HepG2 (cell line): Measurements from ENCODE around the gene PTPRD. TPM values are rescaled to one million over a fixed set of nuclear protein-coding genes. Genes with fewer than 3 reads are reported as not detected.

Experiments used
- ATAC-seq: fragments of 200-7000 bp; cut with Tn5 transposase; 3 replicates; pipeline ENCODE4 v1.9.1; 2020; ENCODE audit warnings: mild to moderate bottlenecking, moderate library complexity
- BruUV-seq: library from RNA; stranded (reverse); fragments of 400-500 nt; replicated peaks from 2 replicates; lab custom pipeline; 2021; lab: Mats Ljungman, UMichigan
- CTCF ChIA-PET: fragments of 300-600 bp; formaldehyde crosslinking; extraction: SDS; loops from one replicate; lab custom pipeline; 2021; ENCODE audit warnings: low total read pairs, inconsistent platforms, low intra/inter-chr PET ratio; lab: Yijun Ruan, JAX
- POLR2A ChIA-PET: fragments of 350-600 bp; sonication (Branson Sonifier 250); formaldehyde crosslinking; loops from one replicate; lab custom pipeline; 2020; ENCODE audit warnings: antibody characterized with exemption, inconsistent platforms; lab: Yijun Ruan, JAX
- DNase-seq: peaks from one replicate; pipeline ENCODE4 v3.0.0-alpha.2; 2015; ENCODE audit warnings: low spot score
- FAIRE-seq: peaks from 3 replicates; lab custom pipeline; 2011; peaks lifted over from hg19 to GRCh38; lab: Jason Lieb, UNC
- H2AFZ ChIP-seq: one replicate; pipeline ENCODE4 v1.6.1; 2011; ENCODE audit warnings: low read length, inconsistent platforms
- H3K27ac ChIP-seq: fragments of 300-600 bp; 3 replicates; pipeline ENCODE4 v1.8.0; 2011; ENCODE audit warnings: mixed run types, mild to moderate bottlenecking, mixed read lengths, low read length, inconsistent platforms; ENCODE audit not compliant: insufficient read depth; ENCODE audit errors: extremely low read length
- H3K27me3 ChIP-seq, 2 experiments: fragments of 200-600 bp in 1 of 2; 2 replicates in 1 of 2; 3 replicates in 1 of 2; pipeline versions ENCODE4 v1.6.0 to v1.8.0; 2011; ENCODE audit warnings: low read length in 2 of 2, mild to moderate bottlenecking in 2 of 2, moderate library complexity in 2 of 2, inconsistent platforms in 1 of 2; ENCODE audit not compliant: insufficient read depth in 2 of 2, control insufficient read depth in 1 of 2
- H3K36me3 ChIP-seq, 2 experiments: fragments of 200-600 bp in 1 of 2; replicated peaks in 1 of 2; 2 replicates in 1 of 2; 3 replicates in 1 of 2; pipeline versions ENCODE4 v1.5.1 to v1.8.0; 2011; ENCODE audit warnings: low read length in 2 of 2, inconsistent platforms in 1 of 2; ENCODE audit not compliant: insufficient read depth in 2 of 2, control insufficient read depth in 1 of 2
- H3K4me1 ChIP-seq: 2 replicates; pipeline ENCODE4 v1.5.1; 2012; ENCODE audit warnings: low read length, inconsistent platforms; ENCODE audit not compliant: insufficient read depth
- H3K4me2 ChIP-seq: 2 replicates; pipeline ENCODE4 v1.6.0; 2011; ENCODE audit warnings: low read depth, low read length, inconsistent platforms
- H3K4me3 ChIP-seq, 3 experiments: fragments of 200-600 bp in 1 of 3; sonication (generic), shearing (Covaris generic) in 1 of 3; replicated peaks in 1 of 3; 2 replicates each; pipeline ENCODE4 v1.5.1; 2011 to 2016; ENCODE audit warnings: low read length in 3 of 3, inconsistent platforms in 2 of 3, low read depth in 2 of 3, mild to moderate bottlenecking in 2 of 3, control low read depth in 1 of 3, mixed read lengths in 1 of 3; ENCODE audit not compliant: insufficient read depth in 1 of 3
- H3K79me2 ChIP-seq: one replicate; pipeline ENCODE4 v1.6.1; 2011; ENCODE audit warnings: low read length, inconsistent platforms; ENCODE audit not compliant: insufficient read depth
- H3K9ac ChIP-seq: 2 replicates; pipeline ENCODE4 v1.6.0; 2011; ENCODE audit warnings: mild to moderate bottlenecking, low read depth, low read length, inconsistent platforms; ENCODE audit not compliant: insufficient read depth
- H3K9me3 ChIP-seq: 2 replicates; pipeline ENCODE4 v1.5.1; 2012; ENCODE audit warnings: mild to moderate bottlenecking, low read length
- H4K20me1 ChIP-seq: 2 replicates; pipeline ENCODE4 v1.6.0; 2011; ENCODE audit warnings: inconsistent platforms, mild to moderate bottlenecking, low read length, moderate library complexity; ENCODE audit not compliant: insufficient read depth
- CTCF ChIP-seq: sonication (generic); formaldehyde crosslinking; IDR thresholded peaks from 2 replicates; pipeline ENCODE4 v1.5.0; 2020; ENCODE audit warnings: mild to moderate bottlenecking, missing genetic modification reagents, moderate library complexity
- DNMT1 ChIP-seq: sonication (generic); formaldehyde crosslinking; IDR thresholded peaks from 2 replicates; pipeline ENCODE4 v1.5.1; 2020; ENCODE audit warnings: mild to moderate bottlenecking, missing genetic modification reagents
- GATA4 ChIP-seq: sonication (generic); IDR thresholded peaks from 2 replicates; pipeline ENCODE4 v1.6.1; 2016; ENCODE audit warnings: antibody characterized with exemption, low read depth, borderline replicate concordance
- KDM3A ChIP-seq: IDR thresholded peaks from 2 replicates; pipeline ENCODE4 v1.6.1; 2018; ENCODE audit warnings: low read depth, missing compliant biosample characterization
- KDM5B ChIP-seq: sonication (generic); formaldehyde crosslinking; IDR thresholded peaks from 2 replicates; pipeline ENCODE4 v1.4.0; 2020; ENCODE audit warnings: missing genetic modification reagents, mild to moderate bottlenecking, borderline replicate concordance
- SMC3 ChIP-seq: IDR thresholded peaks from 2 replicates; pipeline ENCODE4 v1.6.1; 2011; ENCODE audit warnings: low read length, improper control_type of control experiment
- TEF ChIP-seq: sonication (generic); formaldehyde crosslinking; IDR thresholded peaks from 2 replicates; pipeline ENCODE4 v1.5.0; 2020; ENCODE audit warnings: missing genetic modification reagents
- ZNF335 ChIP-seq: sonication (generic); formaldehyde crosslinking; IDR thresholded peaks from 2 replicates; pipeline ENCODE4 v1.4.0; 2020; ENCODE audit warnings: missing genetic modification reagents
- WGBS: methylation state at CpG from one replicate; pipeline ENCODE4 v1.1.6; 2017; ENCODE audit warnings: low lambda C conversion rate; 5-methylcytosine and 5-hydroxymethylcytosine counted together
- in situ Hi-C: cut with HindIII; loops from 2 replicates; pipeline ENCODE4 v1.10.0; 2017; ENCODE audit warnings: low pct_unique_long_range_greater_than_20kb; ENCODE audit not compliant: extremely low pct_ligation_motif_present
- intact Hi-C: fragments of 100-400 bp; cut with micrococcal nuclease; formaldehyde crosslinking; loops from one replicate; pipeline ENCODE4 v1.10.0; 2022; ENCODE audit not compliant: unreplicated experiment
- polyA plus RNA-seq, 8 experiments: library from polyadenylated mRNA; depleted of rRNA in 3 of 8; stranded (reverse) in 7 of 8; unstranded in 1 of 8; fragments of >200 nt; fragmentation: Illumina TruSeq in 4 of 8; extraction: Trizol in 4 of 8; gene quantifications; 2 replicates each; pipeline versions ENCODE4 v1.2.1 to v1.2.3, GENCODE V29; 2011 to 2016; ENCODE audit warnings: low read depth in 4 of 8, missing spikeins in 1 of 8, mixed read lengths in 1 of 8; ENCODE audit not compliant: insufficient read depth in 1 of 8
- total RNA-seq, 5 experiments: library from RNA; depleted of rRNA; stranded (reverse); fragments of >200 nt; fragmentation: Illumina TruSeq; extraction: Trizol; gene quantifications; 2 replicates each; pipeline ENCODE4 v1.2.3, GENCODE V29; 2016; ENCODE audit warnings: low read depth in 1 of 5

PTPRD gene
- total and polyA plus RNA-seq, 2 of the 13 experiments (the other 11 are each of a cell fraction or from before 2014, with no cell fraction given), result 0.05 TPM; not detected in 1

GRCh38 chr9:9362332-9362731 lies 1250.5 kb downstream of the PTPRD start:
- Histone ChIP-seq H3K4me1 (no peaks in the 10 kb centered on the region), H3K9ac (no peak overlapping the region), H3K79me2 (no peaks in the 10 kb centered on the region), H3K9me3 (no peaks in the 10 kb centered on the region), H3K27ac (no peak overlapping the region), H3K4me2 (no peak overlapping the region), H3K36me3 (no peaks in the 10 kb centered on the region), H3K4me3 (no peak overlapping the region), H4K20me1 (no peaks in the 10 kb centered on the region), H2AFZ (no peak overlapping the region), H3K27me3 (no peaks in the 10 kb centered on the region)
- TF ChIP-seq DNMT1 (no peak), CTCF (no peak), KDM3A (CRISPR knock-in tag) (no peak), TEF (CRISPR knock-in tag) (no peak), KDM5B (CRISPR knock-in tag) (no peak)
- BruUV-seq, result no TSS peak
- in situ Hi-C loops (no loop called here), intact Hi-C loops (no loop called here)
- no peak for FAIRE-seq
- WGBS, result 4% methylated on average over 2 of the region's 2 CpGs
- POLR2A ChIA-PET, result no interaction called here
- DNase-seq, result no peak
- ATAC-seq, result no peak
- CTCF ChIA-PET, result no interaction called here

- H3K27me3 ChIP-seq, result no peaks in the 10 kb centered on the region
- 0% methylated on average over 2 of the region's 2 CpGs for WGBS
- ChIA-PET CTCF (no interaction called here), POLR2A (no interaction called here)
- no peak for FAIRE-seq
- H3K4me2 ChIP-seq, result no peak overlapping the region
- intact Hi-C loops (no loop called here), in situ Hi-C loops (no loop called here)
- TF ChIP-seq GATA4, result no peak
- no peak for TF ChIP-seq ZNF335 (CRISPR knock-in tag)
- 0 out of 2 replicates have a peak, but pooled peaks have one; percentile 15 for TF ChIP-seq SMC3
- TF ChIP-seq CTCF, result 0 out of 2 replicates have a peak, but pooled peaks have one; percentile 11
- no peak overlapping the region for H3K4me3 ChIP-seq
- H4K20me1 ChIP-seq, result no peaks in the 10 kb centered on the region
- H3K79me2 ChIP-seq, result no peaks in the 10 kb centered on the region
- H3K4me1 ChIP-seq, result no peaks in the 10 kb centered on the region
- no peak overlapping the region for H3K27ac ChIP-seq
- ATAC-seq, result no peak
- H3K9ac ChIP-seq, result no peak overlapping the region
- H2AFZ ChIP-seq, result no peak overlapping the region
- BruUV-seq, result no TSS peak
- H3K9me3 ChIP-seq, result no peaks in the 10 kb centered on the region
- DNase-seq, result no peak
- H3K36me3 ChIP-seq, result no peaks in the 10 kb centered on the region
Measured at GRCh38 chr9:9352877-9353481, 1259.8 kb downstream of the PTPRD start.
